Choroid plexus epithelial cell (primary cell): ENCODE measurements around the gene TTBK2.

Experiments
- DNase-seq: peaks from one replicate; pipeline ENCODE4 v3.0.0-alpha.2; 2010; ENCODE audit warnings: low read depth
- H3K4me3 ChIP-seq: 2 replicates; pipeline ENCODE4 v1.5.1; 2011; ENCODE audit warnings: low read depth, mild to moderate bottlenecking, control low read depth, low read length, moderate library complexity
- TF ChIP-seq, protein P1 (sequence below): conservative IDR thresholded peaks from 2 replicates; pipeline ENCODE4 v1.5.1; 2011; ENCODE audit warnings: low read depth, mild to moderate bottlenecking, control low read depth, inconsistent platforms, low read length, moderate library complexity

TTBK2 gene

GRCh38 chr15:42711746-42712145 lies 208.8 kb downstream of the TTBK2 start:
- no peak overlapping the region for H3K4me3 ChIP-seq
- no peak for DNase-seq
- TF ChIP-seq, protein P1, sequence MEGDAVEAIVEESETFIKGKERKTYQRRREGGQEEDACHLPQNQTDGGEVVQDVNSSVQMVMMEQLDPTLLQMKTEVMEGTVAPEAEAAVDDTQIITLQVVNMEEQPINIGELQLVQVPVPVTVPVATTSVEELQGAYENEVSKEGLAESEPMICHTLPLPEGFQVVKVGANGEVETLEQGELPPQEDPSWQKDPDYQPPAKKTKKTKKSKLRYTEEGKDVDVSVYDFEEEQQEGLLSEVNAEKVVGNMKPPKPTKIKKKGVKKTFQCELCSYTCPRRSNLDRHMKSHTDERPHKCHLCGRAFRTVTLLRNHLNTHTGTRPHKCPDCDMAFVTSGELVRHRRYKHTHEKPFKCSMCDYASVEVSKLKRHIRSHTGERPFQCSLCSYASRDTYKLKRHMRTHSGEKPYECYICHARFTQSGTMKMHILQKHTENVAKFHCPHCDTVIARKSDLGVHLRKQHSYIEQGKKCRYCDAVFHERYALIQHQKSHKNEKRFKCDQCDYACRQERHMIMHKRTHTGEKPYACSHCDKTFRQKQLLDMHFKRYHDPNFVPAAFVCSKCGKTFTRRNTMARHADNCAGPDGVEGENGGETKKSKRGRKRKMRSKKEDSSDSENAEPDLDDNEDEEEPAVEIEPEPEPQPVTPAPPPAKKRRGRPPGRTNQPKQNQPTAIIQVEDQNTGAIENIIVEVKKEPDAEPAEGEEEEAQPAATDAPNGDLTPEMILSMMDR: no peak

- no peak overlapping the region for H3K4me3 ChIP-seq
- DNase-seq: no peak
- TF ChIP-seq, protein P1: no peak
Measured at GRCh38 chr15:42710662-42711061, 209.9 kb downstream of the TTBK2 start.

- no peak for DNase-seq
- TF ChIP-seq, protein P1: no peak
- no peak overlapping the region for H3K4me3 ChIP-seq
Measured at GRCh38 chr15:42707873-42708544, 212.6 kb downstream of the TTBK2 start.

- peak; percentile 13 for DNase-seq
- no peak overlapping the region for H3K4me3 ChIP-seq
- TF ChIP-seq, protein P1: no peak
Measured at GRCh38 chr15:42707068-42707467, 213.5 kb downstream of the TTBK2 start.

DNA sequence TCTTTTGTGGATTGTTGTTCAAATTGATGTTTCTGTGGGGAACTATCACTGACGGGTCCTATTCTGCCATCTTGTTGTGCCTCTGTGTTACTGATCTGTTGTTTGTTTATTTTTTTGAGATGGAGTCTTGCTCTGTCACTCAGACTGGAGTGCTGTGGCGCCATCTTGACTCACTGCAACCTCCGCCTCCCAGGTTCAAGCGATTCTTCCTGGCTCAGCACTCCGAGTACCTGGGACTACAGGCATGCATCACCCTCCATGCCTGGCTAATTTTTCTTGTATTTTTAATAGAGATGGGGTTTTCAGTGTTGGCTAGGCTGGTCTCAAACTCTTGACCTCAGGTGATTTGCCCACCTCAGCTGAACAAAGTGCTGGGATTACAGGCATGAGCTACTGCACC lies 215.2 kb downstream of the TTBK2 start:
- DNase-seq: no peak
- no peak overlapping the region for H3K4me3 ChIP-seq

GRCh38 chr15:42704492-42704926 lies 216.1 kb downstream of the TTBK2 start:
- DNase-seq: peak; percentile 84
- TF ChIP-seq, protein P1: peak; percentile 96
- no peak overlapping the region for H3K4me3 ChIP-seq

More for the DNA sequence above, 215.2 kb downstream of the TTBK2 start:
- TF ChIP-seq, protein P1: no peak

DNA sequence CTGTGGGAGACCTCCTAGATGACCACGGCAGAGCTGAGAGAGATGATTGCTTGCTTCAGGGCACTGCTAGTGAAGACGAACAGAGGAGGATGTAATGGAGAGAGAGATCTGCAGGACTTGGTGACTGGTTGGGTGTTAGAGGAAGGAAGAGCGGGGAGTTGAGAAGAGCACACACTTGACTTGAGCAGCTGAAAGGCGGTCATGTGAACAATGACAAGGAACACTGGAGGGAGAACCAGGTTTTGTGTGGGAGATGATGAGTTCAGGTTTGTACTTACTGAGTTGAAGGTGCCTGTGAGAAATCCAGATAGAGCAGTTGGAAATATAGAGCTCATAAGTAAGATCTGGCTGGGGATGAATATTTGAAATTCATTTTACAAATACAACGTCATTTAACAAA lies 224.0 kb downstream of the TTBK2 start:
- TF ChIP-seq, protein P1: no peak
- DNase-seq: no peak
- no peak overlapping the region for H3K4me3 ChIP-seq
